Hepatocyte (in vitro differentiated cells): ENCODE measurements around the gene CTNNAL1.

Experiments
- CTCF ChIP-seq: fragments of 200-600 bp; sonication (generic); IDR thresholded peaks from 2 replicates; pipeline ENCODE4 v1.5.1; 2016; ENCODE audit warnings: antibody characterized with exemption, mild to moderate bottlenecking; ENCODE audit not compliant: poor library complexity
- EZH2 ChIP-seq: fragments of 200-600 bp; sonication (generic); IDR thresholded peaks from 2 replicates; pipeline ENCODE4 v1.6.1; 2016; ENCODE audit warnings: antibody characterized with exemption, mild to moderate bottlenecking, borderline replicate concordance
- EZH2phosphoT487 ChIP-seq: fragments of 200-600 bp; sonication (generic); IDR thresholded peaks from one replicate; pipeline ENCODE4 v1.6.1; 2018; ENCODE audit warnings: antibody characterized with exemption, mild to moderate bottlenecking, low read depth, moderate library complexity; ENCODE audit not compliant: unreplicated experiment, severe bottlenecking

- TF ChIP-seq CTCF = no peak
- no peak for TF ChIP-seq EZH2
- TF ChIP-seq EZH2phosphoT487 = no peak
Measured at GRCh38 chr9:108956631-108957026, 56.7 kb downstream of the CTNNAL1 start.
